GM21737 (cell line): ENCODE data around the gene LMAN2.
"Not testable (repeated sequence)": the region's sequence is repeated elsewhere in the genome, so short reads cannot be mapped to it uniquely, and the experiment has no call there.

ENCODE experiments used
- ATAC-seq: cut with Tn5 transposase; IDR thresholded peaks from one replicate; pipeline ENCODE4 v1.9.1; 2021; ENCODE audit warnings: mild to moderate bottlenecking, moderate library complexity; ENCODE audit not compliant: unreplicated experiment

The LMAN2 gene

GRCh38 chr5:177366528-177367322 is 15.3 kb upstream of the LMAN2 start:
- no peak for ATAC-seq

DNA sequence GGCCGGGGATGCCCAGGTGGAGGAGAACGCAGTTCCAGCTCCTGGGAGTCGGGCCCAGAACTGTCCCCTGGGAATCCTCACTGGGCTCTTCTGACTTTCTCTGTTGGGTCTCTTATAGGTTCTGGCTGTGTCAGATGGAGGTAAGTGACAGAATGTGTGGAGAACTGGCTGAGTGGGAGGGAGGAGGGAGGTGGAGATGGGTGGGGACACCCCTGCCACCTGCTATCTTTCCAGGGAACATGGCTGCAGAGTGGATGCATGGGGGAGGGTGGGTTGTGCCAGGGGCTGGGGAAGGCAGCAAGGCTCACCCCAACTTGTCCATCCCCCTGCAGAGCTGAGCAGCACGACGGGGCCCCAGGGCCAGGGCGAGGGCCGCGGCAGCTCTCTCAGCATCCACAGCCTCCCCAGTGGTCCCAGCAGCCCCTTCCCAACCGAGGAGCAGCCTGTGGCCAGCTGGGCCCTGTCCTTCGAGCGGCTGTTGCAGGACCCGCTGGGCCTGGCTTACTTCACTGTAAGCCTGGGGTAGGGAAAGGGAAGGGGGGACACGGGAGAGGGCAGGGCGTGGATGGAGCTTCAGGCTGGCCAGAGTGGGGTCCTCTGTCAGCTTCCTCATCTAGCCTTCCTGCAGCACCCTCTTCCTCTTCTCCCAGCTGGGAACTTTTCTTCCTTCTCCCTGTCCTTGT is 14.5 kb upstream of the LMAN2 start:
- ATAC-seq: no peak

GRCh38 chr5:177364159-177364962 is 12.9 kb upstream of the LMAN2 start:
- ATAC-seq: no peak

- no peak for ATAC-seq
These were observed 12.1 kb upstream of the LMAN2 start for GRCh38 chr5:177363565-177363964.

- ATAC-seq: peak; percentile 42
These were observed 11.4 kb upstream of the LMAN2 start for GRCh38 chr5:177362610-177363507.

GRCh38 chr5:177362292-177362609 is 10.8 kb upstream of the LMAN2 start:
- no peak for ATAC-seq

DNA sequence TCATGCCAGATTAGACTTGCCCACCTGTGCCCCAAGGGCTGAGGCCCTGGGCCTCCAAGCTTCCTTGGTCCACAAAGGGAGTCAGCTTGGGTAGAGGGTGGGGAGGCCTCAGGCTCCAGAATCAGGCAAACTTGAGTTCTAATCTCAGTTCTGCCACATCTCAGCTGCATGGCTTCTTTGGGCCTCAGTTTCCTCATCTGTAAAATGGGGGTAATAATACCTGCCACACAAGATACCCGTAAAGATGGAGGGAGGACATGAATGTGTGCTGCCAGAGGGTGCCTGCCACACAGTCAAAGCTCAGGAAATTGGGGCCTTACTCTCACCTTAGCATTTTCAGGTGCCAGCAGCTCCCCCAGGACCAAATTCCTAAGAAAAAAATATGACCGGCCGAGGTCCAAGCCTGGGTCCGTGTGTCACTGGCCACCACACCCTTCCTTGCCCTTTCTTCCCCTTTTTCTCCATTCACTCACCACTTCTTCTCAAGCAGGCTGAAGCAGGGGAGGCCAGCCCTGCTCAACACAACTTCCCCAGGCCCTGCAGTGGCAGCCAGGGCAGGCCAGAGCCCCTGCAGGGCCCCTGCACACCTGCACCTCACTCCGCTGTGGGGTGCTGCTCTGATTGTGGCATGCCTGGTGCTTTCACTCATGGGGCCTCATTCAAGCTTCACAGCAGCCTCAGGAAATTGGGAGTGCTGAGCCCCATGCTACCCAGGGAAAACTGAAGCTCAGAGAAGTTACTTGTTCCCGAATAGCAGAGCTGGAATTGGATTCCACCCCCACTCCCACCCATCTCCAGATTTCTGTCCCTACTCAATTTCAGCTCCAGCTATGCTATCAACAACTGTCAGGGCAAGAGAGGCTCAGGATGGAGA is 10.2 kb upstream of the LMAN2 start:
- ATAC-seq: no peak

- not testable (repeated sequence) for ATAC-seq
These were observed 9.3 kb upstream of the LMAN2 start for GRCh38 chr5:177360740-177361139.

DNA sequence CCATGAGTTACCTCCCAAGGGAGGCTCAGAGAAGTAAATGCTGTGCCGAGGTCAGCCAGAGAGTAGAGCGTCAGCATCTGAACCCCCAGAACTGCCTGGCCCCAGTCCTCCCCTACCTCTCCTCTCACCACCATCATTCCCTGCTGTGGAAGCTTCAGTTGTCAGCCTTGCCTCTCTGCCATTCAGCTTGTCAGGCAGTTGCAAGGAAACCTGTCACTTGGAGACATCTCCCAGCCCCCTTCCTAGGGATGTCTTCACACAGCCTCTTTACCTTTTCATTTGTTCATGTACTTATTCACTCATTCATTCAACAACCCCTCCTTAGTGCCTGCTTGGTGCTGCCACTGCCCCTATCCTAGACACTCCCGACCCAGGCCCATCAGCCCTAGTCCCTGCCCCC is 8.4 kb upstream of the LMAN2 start:
- no peak for ATAC-seq

- ATAC-seq: no peak
These were observed 8.0 kb upstream of the LMAN2 start for GRCh38 chr5:177359451-177359851.

DNA sequence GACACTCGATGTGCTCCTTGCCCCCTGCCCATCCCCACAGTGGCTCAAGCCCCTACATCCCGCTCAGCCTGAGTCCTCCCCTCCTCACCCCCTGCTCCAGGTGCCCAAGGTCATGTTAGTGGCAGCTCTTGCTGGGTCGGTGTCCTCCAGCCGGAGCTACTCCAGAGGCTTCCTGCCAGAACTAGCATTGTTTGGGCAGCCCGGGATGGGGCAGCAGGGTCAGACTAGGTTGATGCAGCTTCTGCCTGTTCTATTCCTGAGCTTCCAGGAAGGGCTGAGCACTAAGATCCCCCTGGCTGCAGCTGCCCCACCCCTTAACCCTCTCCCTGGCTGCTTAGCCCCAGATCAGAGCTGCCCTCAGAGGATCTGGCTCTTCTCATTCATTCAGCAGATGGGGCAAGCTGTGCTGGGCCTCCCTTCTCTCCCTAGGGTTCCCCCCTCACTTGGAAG is 6.9 kb upstream of the LMAN2 start:
- no peak for ATAC-seq

GRCh38 chr5:177357459-177358351 is 6.2 kb upstream of the LMAN2 start, which contains the start of gene RGS14:
Gene RGS14 (plus strand): TSS chr5:177357924. CDS start chr5:177358025, 101 bp downstream.
- ATAC-seq: peak; percentile 85

GRCh38 chr5:177357146-177357458 is 5.6 kb upstream of the LMAN2 start:
- peak; percentile 3 for ATAC-seq

DNA sequence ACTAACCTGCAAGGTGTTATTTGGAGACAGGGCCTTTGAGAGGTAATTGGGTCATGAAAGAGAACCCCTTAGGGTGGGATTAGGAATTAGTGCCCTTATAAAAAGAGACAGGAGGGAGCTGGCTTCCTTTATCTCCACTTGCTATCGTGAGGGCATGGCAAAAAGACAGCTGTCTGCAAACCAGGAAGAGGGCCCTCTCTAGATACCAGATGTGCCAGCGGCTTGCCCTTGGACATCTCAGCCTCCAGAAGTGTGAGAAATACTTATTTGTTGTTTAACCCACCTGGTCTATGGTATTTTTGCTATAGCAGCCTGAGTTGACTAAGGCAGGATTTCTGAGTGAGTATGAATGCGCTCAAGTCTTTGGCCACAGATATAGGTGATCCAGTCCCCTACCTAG is 5.3 kb upstream of the LMAN2 start:
- ATAC-seq: no peak

DNA sequence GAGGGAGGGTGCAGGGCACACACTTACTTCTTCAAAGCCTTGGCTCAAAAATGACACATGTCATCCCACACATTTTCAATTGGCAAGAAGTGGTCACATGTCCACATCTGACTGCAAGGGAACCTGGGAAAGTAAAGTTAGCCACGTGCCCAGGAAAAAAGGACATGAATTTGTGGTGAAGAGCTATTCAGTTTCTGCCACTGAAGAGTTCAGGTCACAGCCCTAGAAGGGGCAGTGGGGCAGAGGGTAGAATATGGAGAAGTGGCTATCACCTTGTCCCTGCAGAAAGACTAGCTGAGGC is 4.3 kb upstream of the LMAN2 start:
- ATAC-seq: no peak

DNA sequence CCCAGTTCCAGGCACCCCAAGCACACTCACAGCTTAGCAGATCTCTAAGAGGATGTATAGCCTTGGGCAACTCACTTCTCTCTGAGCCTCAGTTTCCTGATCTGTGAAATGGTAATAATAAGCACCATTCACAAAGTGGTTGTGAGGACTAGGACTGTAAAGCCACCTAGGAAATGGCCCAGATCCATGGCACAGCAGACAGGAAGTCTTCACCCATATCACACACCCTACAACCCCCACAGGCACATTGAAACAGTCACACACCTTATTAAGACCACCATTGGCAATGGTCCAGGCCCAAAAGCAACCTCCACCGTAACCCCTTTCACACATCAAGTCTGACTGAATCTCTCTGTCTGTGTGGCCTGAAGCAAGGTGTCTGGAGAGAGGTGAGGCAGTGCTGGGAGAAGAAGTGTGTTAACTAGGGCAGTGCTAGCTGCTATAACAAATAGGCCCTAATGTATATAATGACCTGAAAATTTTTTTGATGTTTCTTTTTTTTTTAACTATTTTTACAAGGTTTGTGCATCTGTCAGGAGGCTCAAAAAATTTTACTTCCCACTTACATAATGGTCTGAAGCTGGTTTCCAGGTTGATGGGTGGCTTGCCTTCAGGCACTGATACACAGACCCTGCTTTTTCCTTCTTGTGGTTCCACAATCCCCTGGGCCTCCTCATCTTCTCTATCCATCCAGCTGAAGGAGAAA is 3.8 kb upstream of the LMAN2 start:
- ATAC-seq: no peak

DNA sequence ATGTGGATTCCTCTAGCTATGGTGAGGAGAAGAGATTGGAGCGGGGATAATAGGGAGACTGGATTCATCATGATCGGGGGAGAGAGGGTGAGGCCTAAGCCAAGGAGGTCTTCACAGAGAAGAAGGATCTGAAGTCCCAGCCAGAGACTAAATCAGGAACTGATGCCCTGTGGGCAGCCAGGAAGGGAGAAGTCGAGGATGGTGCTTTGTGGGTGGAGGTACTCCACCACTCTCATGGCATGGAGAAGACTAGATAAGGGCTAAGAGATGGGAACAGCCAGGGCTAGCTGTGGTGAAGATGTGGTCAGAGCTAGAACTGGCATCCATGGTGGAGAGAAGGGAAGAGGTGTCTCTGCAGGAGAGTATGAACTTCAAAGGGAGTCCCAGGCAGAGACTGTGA is 3.2 kb upstream of the LMAN2 start:
- no peak for ATAC-seq

- no peak for ATAC-seq
These were observed 2.8 kb upstream of the LMAN2 start for GRCh38 chr5:177354256-177354655.
